Thyroid gland (tissue), 4 donors: Measurements from ENCODE around the gene PRRC2A.

ENCODE experiments used
- POLR2A ChIP-seq, 2 donors: fragments of 450-650 bp; IDR thresholded peaks; one replicate each; pipeline ENCODE4 v1.6.1; 2017; ENCODE audit warnings: antibody characterized with exemption in 2 of 2, mild to moderate bottlenecking in 2 of 2, moderate library complexity in 1 of 2
- TF ChIP-seq, protein P1 (sequence below), 6 experiments: fragments of 200-600 bp in 3 of 6; fragments of 450-650 bp in 3 of 6; sonication (generic) in 3 of 6; IDR thresholded peaks; one replicate each; pipeline ENCODE4 v1.5.1; 2016 to 2019; ENCODE audit warnings: antibody characterized with exemption in 6 of 6, mild to moderate bottlenecking in 2 of 6, inconsistent platforms in 1 of 6, moderate library complexity in 1 of 6

DNA sequence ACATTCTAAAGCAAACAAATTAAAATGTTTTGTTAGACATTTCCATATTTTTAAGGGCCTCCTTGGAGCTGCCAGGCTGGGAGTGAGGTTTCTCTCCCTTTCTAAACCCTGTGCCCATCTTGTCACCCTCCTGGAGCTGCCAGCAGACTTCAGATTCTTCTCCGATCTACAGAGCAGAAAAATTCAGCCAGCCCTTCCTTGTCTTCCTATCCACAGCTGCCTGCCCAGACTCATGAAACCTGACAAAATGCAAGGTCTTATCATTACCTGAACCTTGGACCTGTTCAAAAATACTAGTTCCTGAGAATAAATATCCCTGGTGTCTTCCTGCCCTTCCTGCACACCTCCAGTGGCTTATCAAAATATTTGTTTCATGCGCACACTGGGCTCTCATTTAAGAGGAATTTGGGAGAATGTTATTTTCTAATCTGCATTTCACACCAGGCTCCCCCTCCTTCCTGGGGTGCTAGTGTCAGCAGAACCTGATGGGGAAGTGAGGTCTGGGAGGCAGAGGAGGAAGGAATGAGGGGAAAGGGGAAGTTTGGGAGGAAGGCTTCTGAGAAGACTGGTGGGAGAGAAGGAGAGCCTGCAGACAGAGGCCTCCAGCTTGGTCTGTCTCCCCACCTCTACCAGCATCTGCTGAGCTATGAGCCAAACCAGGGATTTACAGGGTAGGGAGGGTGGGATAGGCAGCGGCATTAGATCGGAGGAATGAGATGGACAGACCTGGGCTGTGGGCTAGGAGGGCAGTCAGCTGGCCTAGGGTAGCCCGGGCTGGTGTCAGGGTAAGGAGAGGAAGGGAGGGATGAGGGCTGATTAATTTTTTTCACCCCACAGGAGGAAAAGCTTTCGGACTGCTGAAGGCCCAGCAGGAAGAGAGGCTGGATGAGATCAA lies 5.6 kb upstream of the PRRC2A start, which contains the start of gene AIF1:
- TF ChIP-seq, protein P1, sequence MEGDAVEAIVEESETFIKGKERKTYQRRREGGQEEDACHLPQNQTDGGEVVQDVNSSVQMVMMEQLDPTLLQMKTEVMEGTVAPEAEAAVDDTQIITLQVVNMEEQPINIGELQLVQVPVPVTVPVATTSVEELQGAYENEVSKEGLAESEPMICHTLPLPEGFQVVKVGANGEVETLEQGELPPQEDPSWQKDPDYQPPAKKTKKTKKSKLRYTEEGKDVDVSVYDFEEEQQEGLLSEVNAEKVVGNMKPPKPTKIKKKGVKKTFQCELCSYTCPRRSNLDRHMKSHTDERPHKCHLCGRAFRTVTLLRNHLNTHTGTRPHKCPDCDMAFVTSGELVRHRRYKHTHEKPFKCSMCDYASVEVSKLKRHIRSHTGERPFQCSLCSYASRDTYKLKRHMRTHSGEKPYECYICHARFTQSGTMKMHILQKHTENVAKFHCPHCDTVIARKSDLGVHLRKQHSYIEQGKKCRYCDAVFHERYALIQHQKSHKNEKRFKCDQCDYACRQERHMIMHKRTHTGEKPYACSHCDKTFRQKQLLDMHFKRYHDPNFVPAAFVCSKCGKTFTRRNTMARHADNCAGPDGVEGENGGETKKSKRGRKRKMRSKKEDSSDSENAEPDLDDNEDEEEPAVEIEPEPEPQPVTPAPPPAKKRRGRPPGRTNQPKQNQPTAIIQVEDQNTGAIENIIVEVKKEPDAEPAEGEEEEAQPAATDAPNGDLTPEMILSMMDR (IDR thresholded peaks at IDR 0.05), result no peak
- TF ChIP-seq POLR2A (IDR thresholded peaks at IDR 0.05), result no peak
